ENCODE results near the gene EGFLAM.

The EGFLAM gene

DNA sequence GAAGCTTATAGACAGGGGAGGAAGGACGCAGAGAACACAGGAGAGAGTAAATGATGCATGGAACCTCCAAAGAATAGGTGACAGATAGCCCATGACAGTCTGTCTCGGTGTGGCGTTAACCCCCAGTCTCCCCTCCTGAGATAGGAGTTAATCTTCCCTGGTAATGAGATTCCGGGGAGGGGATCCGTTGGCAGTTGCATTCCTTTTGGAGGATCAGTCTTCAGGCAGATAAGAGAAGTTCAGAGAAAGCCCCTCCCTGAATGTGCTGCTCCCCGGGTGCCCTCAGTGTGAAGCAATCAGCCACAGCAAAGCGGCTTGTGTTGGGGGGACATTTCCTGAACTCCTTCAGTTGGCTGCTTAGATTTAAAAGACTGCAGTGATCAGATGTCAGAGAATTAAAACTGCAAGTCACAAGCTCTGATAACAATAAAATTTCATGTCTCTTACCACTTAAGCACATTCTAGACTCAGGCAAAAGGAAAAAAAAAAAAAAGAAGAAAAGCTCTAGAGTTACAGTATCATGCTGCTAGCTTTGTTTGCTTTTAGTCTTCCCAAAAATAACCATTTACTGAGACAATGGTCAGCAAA, 121.1 kb downstream of the EGFLAM start:
- no peaks in the 10 kb centered on the region for H3K79me1 ChIP-seq (ENCODE audit: low read length)
- no peak for DNase-seq
- no peaks in the 10 kb centered on the region for H3K36me3 ChIP-seq (ENCODE audit: control insufficient read depth in 1 of 2, insufficient read depth in 2 of 2, low read length in 2 of 2)
- H3K14ac ChIP-seq (ENCODE audit: low read length) = no peak overlapping the region
- WGBS (ENCODE audit: extremely low coverage, insufficient coverage, insufficient read length) = no CpG with 5 or more reads among the region's 7 CpGs
- no peak overlapping the region for H3K27ac ChIP-seq (ENCODE audit: low read depth, low read length)
- no peaks in the 10 kb centered on the region for H3K27me3 ChIP-seq (ENCODE audit: insufficient read depth, low read length)
- H3K4me1 ChIP-seq (ENCODE audit: control insufficient read depth in 1 of 2, insufficient read depth in 2 of 2, low read length in 2 of 2) = peaks cover 2% of the 10 kb centered on the region in 2 experiments
- no peak overlapping the region for H4K91ac ChIP-seq (ENCODE audit: low read depth, low read length)
- no peak overlapping the region for H2AFZ ChIP-seq (ENCODE audit: insufficient read depth, low read length, poor library complexity)
- no peak overlapping the region for H2BK5ac ChIP-seq (ENCODE audit: low read depth, low read length, poor library complexity)
- H3K18ac ChIP-seq (ENCODE audit: low read length) = no peak overlapping the region
- H3K4me2 ChIP-seq (ENCODE audit: low read length) = no peak overlapping the region
- no peak overlapping the region for H3K23ac ChIP-seq (ENCODE audit: low read length)
- no peaks in the 10 kb centered on the region for H3K79me2 ChIP-seq (ENCODE audit: control insufficient read depth, insufficient read depth, low read length, poor library complexity)
- H3K4ac ChIP-seq (ENCODE audit: low read depth, low read length) = no peak overlapping the region
- H2BK120ac ChIP-seq (ENCODE audit: insufficient read depth, low read length, poor library complexity) = no peak overlapping the region
- H4K8ac ChIP-seq (ENCODE audit: low read depth, low read length) = no peak overlapping the region
- no peak overlapping the region for H2AK5ac ChIP-seq (ENCODE audit: low read length)
- H4K12ac ChIP-seq (ENCODE audit: low read depth, low read length) = no peak overlapping the region
- no peak overlapping the region for H2BK12ac ChIP-seq (ENCODE audit: low read length)
- H3K9ac ChIP-seq (ENCODE audit: low read length) = no peak overlapping the region
- H3K4me3 ChIP-seq (ENCODE audit: low read depth, low read length) = no peak overlapping the region
- H3K9me3 ChIP-seq (ENCODE audit: insufficient read depth, low read depth, low read length) = no peaks in the 10 kb centered on the region

DNA sequence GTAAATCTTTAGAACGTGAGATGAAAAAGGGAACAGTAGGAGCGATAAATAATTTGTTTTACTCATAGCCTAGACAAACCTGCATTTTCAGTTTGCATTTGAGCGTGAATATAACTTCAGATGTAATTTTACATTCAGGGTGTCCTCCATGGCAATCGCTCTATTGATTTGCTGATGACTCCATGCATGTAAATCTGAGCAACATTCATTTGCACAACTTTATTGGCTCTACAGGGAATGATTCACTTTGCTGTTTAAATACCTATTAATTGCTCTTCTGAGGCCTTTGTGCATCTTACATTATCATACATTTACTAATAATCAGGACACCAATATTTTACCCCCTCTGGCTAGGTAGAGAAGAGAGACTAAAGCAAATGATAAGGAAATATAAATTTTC, 122.2 kb downstream of the EGFLAM start:
- Histone ChIP-seq H2BK12ac (ENCODE audit: low read length) (no peak overlapping the region), H4K8ac (ENCODE audit: low read depth, low read length) (no peak overlapping the region), H4K12ac (ENCODE audit: low read depth, low read length) (no peak overlapping the region), H3K4me3 (ENCODE audit: low read depth, low read length) (no peak overlapping the region), H3K36me3 (ENCODE audit: control insufficient read depth in 1 of 2, insufficient read depth in 2 of 2, low read length in 2 of 2) (no peaks in the 10 kb centered on the region), H3K4me2 (ENCODE audit: low read length) (no peak overlapping the region), H3K9ac (ENCODE audit: low read length) (no peak overlapping the region), H3K79me1 (ENCODE audit: low read length) (no peaks in the 10 kb centered on the region), H2BK5ac (ENCODE audit: low read depth, low read length, poor library complexity) (no peak overlapping the region), H3K4me1 (ENCODE audit: control insufficient read depth in 1 of 2, insufficient read depth in 2 of 2, low read length in 2 of 2) (no peaks in the 10 kb centered on the region), H3K79me2 (ENCODE audit: control insufficient read depth, insufficient read depth, low read length, poor library complexity) (no peaks in the 10 kb centered on the region), H2AFZ (ENCODE audit: insufficient read depth, low read length, poor library complexity) (no peak overlapping the region), H3K18ac (ENCODE audit: low read length) (no peak overlapping the region), H3K9me3 (ENCODE audit: insufficient read depth, low read depth, low read length) (no peaks in the 10 kb centered on the region), H4K91ac (ENCODE audit: low read depth, low read length) (no peak overlapping the region), H3K23ac (ENCODE audit: low read length) (no peak overlapping the region), H3K27me3 (ENCODE audit: insufficient read depth, low read length) (no peaks in the 10 kb centered on the region), H3K27ac (ENCODE audit: low read depth, low read length) (no peak overlapping the region), H3K4ac (ENCODE audit: low read depth, low read length) (no peak overlapping the region), H2AK5ac (ENCODE audit: low read length) (no peak overlapping the region), H3K14ac (ENCODE audit: low read length) (no peak overlapping the region), H2BK120ac (ENCODE audit: insufficient read depth, low read length, poor library complexity) (no peak overlapping the region)
- WGBS (ENCODE audit: extremely low coverage, insufficient coverage, insufficient read length) = no CpG with 5 or more reads among the region's 4 CpGs
- DNase-seq = no peak

DNA sequence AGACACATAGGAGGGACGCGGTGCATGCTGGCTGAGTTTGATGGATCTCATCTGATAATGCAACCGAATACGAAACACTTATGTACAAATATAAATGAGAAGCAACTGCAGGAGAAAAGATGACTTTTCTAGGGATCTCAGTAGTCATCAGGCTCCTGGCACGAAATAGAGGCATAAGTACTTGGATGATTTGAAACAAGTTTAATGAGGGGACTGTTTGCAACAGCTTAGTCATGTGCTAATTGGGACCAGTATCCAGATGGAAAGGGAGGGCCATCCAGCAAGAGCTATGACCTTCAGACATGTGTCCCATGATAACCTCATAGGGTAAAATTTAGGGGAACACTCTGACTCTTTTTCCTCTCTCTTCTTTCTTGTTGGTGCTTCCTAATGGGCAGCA, 123.0 kb downstream of the EGFLAM start:
- WGBS (ENCODE audit: extremely low coverage, insufficient coverage, insufficient read length) = no CpG with 5 or more reads among the region's 5 CpGs
- no peaks in the 10 kb centered on the region for H3K79me1 ChIP-seq (ENCODE audit: low read length)

DNA sequence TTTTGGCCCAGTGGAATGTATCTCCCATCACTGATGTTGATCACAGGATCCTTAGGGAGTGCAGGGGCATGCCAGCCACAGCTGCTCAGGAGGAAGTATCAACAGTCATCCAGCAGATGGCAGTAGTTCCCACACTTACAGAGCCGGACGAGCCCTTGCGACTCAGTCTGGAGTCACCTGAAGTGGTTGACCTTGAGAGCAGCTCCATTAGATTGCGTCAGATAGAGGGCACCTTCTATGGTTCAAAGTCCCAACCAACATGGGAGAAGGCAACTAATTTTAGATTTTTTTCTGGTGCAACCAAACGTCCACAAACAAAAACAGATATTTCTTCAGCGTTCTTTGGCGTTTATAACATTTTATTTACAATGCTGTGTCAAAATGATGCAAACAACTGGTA, 124.5 kb downstream of the EGFLAM start:
- Histone ChIP-seq H3K79me1 (ENCODE audit: low read length) (no peaks in the 10 kb centered on the region), H2BK120ac (ENCODE audit: insufficient read depth, low read length, poor library complexity) (no peak overlapping the region), H2BK5ac (ENCODE audit: low read depth, low read length, poor library complexity) (no peak overlapping the region), H3K4me1 (ENCODE audit: control insufficient read depth in 1 of 2, insufficient read depth in 2 of 2, low read length in 2 of 2) (no peaks in the 10 kb centered on the region), H3K18ac (ENCODE audit: low read length) (no peak overlapping the region), H3K27ac (ENCODE audit: low read depth, low read length) (no peak overlapping the region), H4K8ac (ENCODE audit: low read depth, low read length) (no peak overlapping the region), H3K36me3 (ENCODE audit: control insufficient read depth in 1 of 2, insufficient read depth in 2 of 2, low read length in 2 of 2) (no peaks in the 10 kb centered on the region), H3K9ac (ENCODE audit: low read length) (no peak overlapping the region), H3K23ac (ENCODE audit: low read length) (no peak overlapping the region), H2BK12ac (ENCODE audit: low read length) (no peak overlapping the region), H3K27me3 (ENCODE audit: insufficient read depth, low read length) (peaks cover 3% of the 10 kb centered on the region), H3K79me2 (ENCODE audit: control insufficient read depth, insufficient read depth, low read length, poor library complexity) (no peaks in the 10 kb centered on the region), H4K91ac (ENCODE audit: low read depth, low read length) (no peak overlapping the region), H3K4ac (ENCODE audit: low read depth, low read length) (no peak overlapping the region), H2AFZ (ENCODE audit: insufficient read depth, low read length, poor library complexity) (no peak overlapping the region), H3K14ac (ENCODE audit: low read length) (no peak overlapping the region), H2AK5ac (ENCODE audit: low read length) (no peak overlapping the region), H3K4me2 (ENCODE audit: low read length) (no peak overlapping the region), H3K9me3 (ENCODE audit: insufficient read depth, low read depth, low read length) (no peaks in the 10 kb centered on the region), H3K4me3 (ENCODE audit: low read depth, low read length) (no peak overlapping the region), H4K12ac (ENCODE audit: low read depth, low read length) (no peak overlapping the region)
- WGBS (ENCODE audit: extremely low coverage, insufficient coverage, insufficient read length) = no CpG with 5 or more reads among the region's 7 CpGs
- DNase-seq = peak; percentile 69 to 89

More for the DNA sequence above, 123.0 kb downstream of the EGFLAM start:
- Histone ChIP-seq H2AK5ac (ENCODE audit: low read length) (no peak overlapping the region), H3K36me3 (ENCODE audit: control insufficient read depth in 1 of 2, insufficient read depth in 2 of 2, low read length in 2 of 2) (no peaks in the 10 kb centered on the region), H4K8ac (ENCODE audit: low read depth, low read length) (no peak overlapping the region), H3K9me3 (ENCODE audit: insufficient read depth, low read depth, low read length) (no peaks in the 10 kb centered on the region), H3K23ac (ENCODE audit: low read length) (no peak overlapping the region), H3K27ac (ENCODE audit: low read depth, low read length) (no peak overlapping the region), H2BK12ac (ENCODE audit: low read length) (no peak overlapping the region), H3K4me2 (ENCODE audit: low read length) (no peak overlapping the region), H2BK5ac (ENCODE audit: low read depth, low read length, poor library complexity) (no peak overlapping the region), H4K91ac (ENCODE audit: low read depth, low read length) (no peak overlapping the region), H3K4me1 (ENCODE audit: control insufficient read depth in 1 of 2, insufficient read depth in 2 of 2, low read length in 2 of 2) (no peaks in the 10 kb centered on the region), H4K12ac (ENCODE audit: low read depth, low read length) (no peak overlapping the region), H2AFZ (ENCODE audit: insufficient read depth, low read length, poor library complexity) (no peak overlapping the region), H2BK120ac (ENCODE audit: insufficient read depth, low read length, poor library complexity) (no peak overlapping the region), H3K9ac (ENCODE audit: low read length) (no peak overlapping the region), H3K27me3 (ENCODE audit: insufficient read depth, low read length) (no peaks in the 10 kb centered on the region), H3K4me3 (ENCODE audit: low read depth, low read length) (no peak overlapping the region), H3K4ac (ENCODE audit: low read depth, low read length) (no peak overlapping the region), H3K14ac (ENCODE audit: low read length) (no peak overlapping the region), H3K79me2 (ENCODE audit: control insufficient read depth, insufficient read depth, low read length, poor library complexity) (no peaks in the 10 kb centered on the region), H3K18ac (ENCODE audit: low read length) (no peak overlapping the region)
- no peak for DNase-seq
